Parathyroid adenoma (tissue), 2 donors: ENCODE results near the gene TRNAU1AP.

Source experiments
- H2AFZ ChIP-seq: fragments of 300-600 bp; sonication (generic); one replicate; pipeline ENCODE4 v1.7.0; 2017; ENCODE audit warnings: antibody characterized with exemption, mild to moderate bottlenecking
- H3K27ac ChIP-seq: fragments of 300-600 bp; sonication (generic); one replicate; pipeline ENCODE4 v1.7.0; 2017
- H3K27me3 ChIP-seq: fragments of 300-600 bp; sonication (generic); one replicate; pipeline ENCODE4 v1.7.0; 2017; ENCODE audit warnings: low read length; ENCODE audit not compliant: control insufficient read depth, insufficient read depth
- H3K36me3 ChIP-seq: fragments of 300-600 bp; sonication (generic); one replicate; pipeline ENCODE4 v1.7.0; 2017; ENCODE audit warnings: low read length; ENCODE audit not compliant: control insufficient read depth, insufficient read depth
- H3K4me1 ChIP-seq: fragments of 300-600 bp; sonication (generic); one replicate; pipeline ENCODE4 v1.7.0; 2017; ENCODE audit warnings: control low read depth
- H3K4me2 ChIP-seq: fragments of 300-600 bp; sonication (generic); one replicate; pipeline ENCODE4 v1.7.0; 2017; ENCODE audit warnings: low read length
- H3K4me3 ChIP-seq: fragments of 300-600 bp; sonication (generic); one replicate; pipeline ENCODE4 v1.7.0; 2017; ENCODE audit warnings: low read depth, low read length
- H3K79me2 ChIP-seq: fragments of 300-600 bp; sonication (generic); one replicate; pipeline ENCODE4 v1.7.0; 2017; ENCODE audit warnings: control low read depth
- H3K9ac ChIP-seq: fragments of 300-600 bp; sonication (generic); one replicate; pipeline ENCODE4 v1.7.0; 2017; ENCODE audit warnings: mild to moderate bottlenecking
- H3K9me3 ChIP-seq: fragments of 300-600 bp; sonication (generic); one replicate; pipeline ENCODE4 v1.7.0; 2017; ENCODE audit warnings: low read length; ENCODE audit not compliant: control insufficient read depth
- CTCF ChIP-seq: fragments of 300-600 bp; sonication (generic); IDR thresholded peaks from one replicate; pipeline ENCODE4 v1.7.0; 2017; ENCODE audit warnings: antibody characterized with exemption, mild to moderate bottlenecking
- donor health status: primary hyperparathyroidism.

TRNAU1AP gene

GRCh38 chr1:28507247-28507645 lies 45.6 kb upstream of the TRNAU1AP start:
- no peaks in the 10 kb centered on the region for H3K27me3 ChIP-seq
- H3K9ac ChIP-seq, result no peak overlapping the region
- H3K27ac ChIP-seq, result no peak overlapping the region
- H2AFZ ChIP-seq, result no peak overlapping the region
- peak overlapping the region; percentile 86 for H3K4me3 ChIP-seq
- no peaks in the 10 kb centered on the region for H3K79me2 ChIP-seq
- TF ChIP-seq CTCF, result no peak
- H3K36me3 ChIP-seq, result no peaks in the 10 kb centered on the region
- no peaks in the 10 kb centered on the region for H3K9me3 ChIP-seq
- H3K4me1 ChIP-seq, result no peaks in the 10 kb centered on the region
- peak overlapping the region; percentile 64 for H3K4me2 ChIP-seq

GRCh38 chr1:28507646-28508434 lies 45.0 kb upstream of the TRNAU1AP start:
- H3K9me3 ChIP-seq, result no peaks in the 10 kb centered on the region
- no peak overlapping the region for H2AFZ ChIP-seq
- no peak overlapping the region for H3K4me3 ChIP-seq
- TF ChIP-seq CTCF, result no peak
- H3K9ac ChIP-seq, result no peak overlapping the region
- no peak overlapping the region for H3K27ac ChIP-seq
- H3K4me2 ChIP-seq, result peak overlapping the region; percentile 64
- H3K36me3 ChIP-seq, result no peaks in the 10 kb centered on the region
- H3K4me1 ChIP-seq, result no peaks in the 10 kb centered on the region
- H3K27me3 ChIP-seq, result no peaks in the 10 kb centered on the region
- H3K79me2 ChIP-seq, result no peaks in the 10 kb centered on the region

GRCh38 chr1:28508435-28508754 lies 44.5 kb upstream of the TRNAU1AP start:
- Histone ChIP-seq H3K79me2 (no peaks in the 10 kb centered on the region), H3K36me3 (no peaks in the 10 kb centered on the region), H3K4me2 (no peak overlapping the region), H3K27me3 (no peaks in the 10 kb centered on the region), H3K9me3 (no peaks in the 10 kb centered on the region), H3K9ac (no peak overlapping the region), H3K4me1 (no peaks in the 10 kb centered on the region), H3K4me3 (no peak overlapping the region), H2AFZ (no peak overlapping the region), H3K27ac (no peak overlapping the region)
- TF ChIP-seq CTCF, result no peak

- no peak overlapping the region for H3K27ac ChIP-seq
- no peaks in the 10 kb centered on the region for H3K79me2 ChIP-seq
- TF ChIP-seq CTCF, result no peak
- H3K4me3 ChIP-seq, result no peak overlapping the region
- no peak overlapping the region for H2AFZ ChIP-seq
- no peaks in the 10 kb centered on the region for H3K27me3 ChIP-seq
- no peak overlapping the region for H3K4me2 ChIP-seq
- H3K9me3 ChIP-seq, result no peaks in the 10 kb centered on the region
- H3K36me3 ChIP-seq, result no peaks in the 10 kb centered on the region
- no peak overlapping the region for H3K9ac ChIP-seq
- H3K4me1 ChIP-seq, result no peaks in the 10 kb centered on the region
Observed at GRCh38 chr1:28509705-28510272, 43.1 kb upstream of the TRNAU1AP start.
